ENCODE measurements around the gene XPR1. TPM values are rescaled to one million over a fixed set of nuclear protein-coding genes. Genes with fewer than 3 reads are reported as not detected.
A peak's percentile ranks its signal among the peaks of the same experiment; 100 is the strongest.
"Not testable (repeated sequence)": the region's sequence is repeated elsewhere in the genome, so short reads cannot be mapped to it uniquely, and the experiment has no call there.

The XPR1 gene
- total RNA-seq, 1 donor from 2014 or later: 62.6 TPM

GRCh38 chr1:180811886-180812285 is 180.1 kb downstream of the XPR1 start:
- peaks cover 29% of the 10 kb centered on the region for H3K36me3 Mint-ChIP-seq (ENCODE audit: insufficient read depth)
- no peaks in the 10 kb centered on the region for H3K27me3 Mint-ChIP-seq
- TF ChIP-seq CTCF (IDR thresholded peaks at IDR 0.05; ENCODE audit: unreplicated experiment): no peak
- no peak for DNase-seq (ENCODE audit: low spot score, unreplicated experiment)
- no peak overlapping the region for H3K4me3 Mint-ChIP-seq (ENCODE audit: low read depth)
- no peaks in the 10 kb centered on the region for H3K9me3 Mint-ChIP-seq (ENCODE audit: low read depth)
- H3K27ac Mint-ChIP-seq: no peak overlapping the region
- peaks cover 18% of the 10 kb centered on the region for H3K4me1 Mint-ChIP-seq (ENCODE audit: low read depth)

- H3K9me3 Mint-ChIP-seq (ENCODE audit: low read depth): no peaks in the 10 kb centered on the region
- H3K27ac Mint-ChIP-seq: no peak overlapping the region
- no peak for DNase-seq (ENCODE audit: low spot score, unreplicated experiment)
- H3K4me3 Mint-ChIP-seq (ENCODE audit: low read depth): no peak overlapping the region
- H3K4me1 Mint-ChIP-seq (ENCODE audit: low read depth): peaks cover 18% of the 10 kb centered on the region
- H3K27me3 Mint-ChIP-seq: no peaks in the 10 kb centered on the region
- no peak for TF ChIP-seq CTCF (IDR thresholded peaks at IDR 0.05; ENCODE audit: unreplicated experiment)
- peaks cover 10% of the 10 kb centered on the region for H3K36me3 Mint-ChIP-seq (ENCODE audit: insufficient read depth)
Observed at GRCh38 chr1:180814258-180814657, 182.4 kb downstream of the XPR1 start.

GRCh38 chr1:180815188-180815587 is 183.4 kb downstream of the XPR1 start:
- peaks cover 12% of the 10 kb centered on the region for H3K36me3 Mint-ChIP-seq (ENCODE audit: insufficient read depth)
- peaks cover 2% of the 10 kb centered on the region for H3K9me3 Mint-ChIP-seq (ENCODE audit: low read depth)

GRCh38 chr1:180816132-180816531 is 184.3 kb downstream of the XPR1 start:
- no peak for TF ChIP-seq CTCF (IDR thresholded peaks at IDR 0.05; ENCODE audit: unreplicated experiment)
- Mint-ChIP-seq H3K27ac (no peak overlapping the region), H3K9me3 (ENCODE audit: low read depth) (peaks cover 11% of the 10 kb centered on the region), H3K36me3 (ENCODE audit: insufficient read depth) (peaks cover 20% of the 10 kb centered on the region), H3K27me3 (no peaks in the 10 kb centered on the region), H3K4me3 (ENCODE audit: low read depth) (no peak overlapping the region), H3K4me1 (ENCODE audit: low read depth) (peaks cover 18% of the 10 kb centered on the region)
- DNase-seq (ENCODE audit: low spot score, unreplicated experiment): no peak

More at GRCh38 chr1:180815188-180815587, 183.4 kb downstream of the XPR1 start:
- H3K27ac Mint-ChIP-seq: no peak overlapping the region
- no peak for DNase-seq (ENCODE audit: low spot score, unreplicated experiment)
- TF ChIP-seq CTCF (IDR thresholded peaks at IDR 0.05; ENCODE audit: unreplicated experiment): no peak
- peaks cover 18% of the 10 kb centered on the region for H3K4me1 Mint-ChIP-seq (ENCODE audit: low read depth)
- H3K27me3 Mint-ChIP-seq: no peaks in the 10 kb centered on the region
- peak overlapping the region; percentile 47 for H3K4me3 Mint-ChIP-seq (ENCODE audit: low read depth)

GRCh38 chr1:180821970-180822369 is 190.1 kb downstream of the XPR1 start:
- Mint-ChIP-seq H3K4me3 (ENCODE audit: low read depth) (no peak overlapping the region), H3K27ac (no peak overlapping the region), H3K4me1 (ENCODE audit: low read depth) (no peaks in the 10 kb centered on the region), H3K9me3 (ENCODE audit: low read depth) (peaks cover 17% of the 10 kb centered on the region), H3K36me3 (ENCODE audit: insufficient read depth) (peaks cover 22% of the 10 kb centered on the region), H3K27me3 (no peaks in the 10 kb centered on the region)
- TF ChIP-seq CTCF (IDR thresholded peaks at IDR 0.05; ENCODE audit: unreplicated experiment): no peak
- no peak for DNase-seq (ENCODE audit: low spot score, unreplicated experiment)

GRCh38 chr1:180831507-180831906 is 199.7 kb downstream of the XPR1 start:
- not testable (repeated sequence) for H3K27ac Mint-ChIP-seq; H3K27me3 Mint-ChIP-seq; DNase-seq (ENCODE audit: low spot score, unreplicated experiment); H3K4me1 Mint-ChIP-seq (ENCODE audit: low read depth); H3K4me3 Mint-ChIP-seq (ENCODE audit: low read depth)
- Mint-ChIP-seq H3K36me3 (ENCODE audit: insufficient read depth) (peaks cover 37% of the 10 kb centered on the region), H3K9me3 (ENCODE audit: low read depth) (peaks cover 16% of the 10 kb centered on the region)

- peaks cover 42% of the 10 kb centered on the region for H3K36me3 Mint-ChIP-seq (ENCODE audit: insufficient read depth)
- H3K4me3 Mint-ChIP-seq (ENCODE audit: low read depth); H3K27me3 Mint-ChIP-seq; H3K27ac Mint-ChIP-seq; H3K4me1 Mint-ChIP-seq (ENCODE audit: low read depth); DNase-seq (ENCODE audit: low spot score, unreplicated experiment): not testable (repeated sequence)
- H3K9me3 Mint-ChIP-seq (ENCODE audit: low read depth): peaks cover 16% of the 10 kb centered on the region
Observed at GRCh38 chr1:180833180-180833579, 201.4 kb downstream of the XPR1 start.
